DND-41 (cell line): ENCODE results near the gene PSMD13.
A peak's percentile ranks its signal among the peaks of the same experiment; 100 is the strongest.

ENCODE experiments used
- ATAC-seq: fragments of 200-7000 bp; cut with Tn5 transposase; 3 replicates; pipeline ENCODE4 v1.9.1; 2021; ENCODE audit warnings: low read depth; ENCODE audit not compliant: insufficient read depth
- DNase-seq: peaks from one replicate; pipeline ENCODE4 v3.0.0-alpha.2; 2020
- H2AFZ ChIP-seq: 2 replicates; pipeline ENCODE4 v1.6.0; 2012; ENCODE audit warnings: low read depth, low read length
- H3K27ac ChIP-seq: 2 replicates; pipeline ENCODE4 v1.5.1; 2012; ENCODE audit warnings: low read length, inconsistent platforms
- H3K27me3 ChIP-seq: fragments of 200-600 bp; sonication (generic); 2 replicates; pipeline ENCODE4 v1.6.0; 2012; ENCODE audit warnings: low read length, mild to moderate bottlenecking, inconsistent platforms; ENCODE audit not compliant: insufficient read depth, poor library complexity
- H3K36me3 ChIP-seq: 2 replicates; pipeline ENCODE4 v1.5.1; 2012; ENCODE audit warnings: low read length, inconsistent platforms; ENCODE audit not compliant: insufficient read depth
- H3K4me1 ChIP-seq: 2 replicates; pipeline ENCODE4 v1.5.1; 2012; ENCODE audit warnings: mild to moderate bottlenecking, low read length; ENCODE audit not compliant: insufficient read depth
- H3K4me2 ChIP-seq: 2 replicates; pipeline ENCODE4 v1.6.0; 2012; ENCODE audit warnings: mild to moderate bottlenecking, moderate library complexity, low read length, inconsistent platforms; ENCODE audit not compliant: insufficient read depth
- H3K4me3 ChIP-seq, 2 experiments: fragments of 200-600 bp in 1 of 2; shearing (Covaris generic) in 1 of 2; 2 replicates each; pipeline ENCODE4 v1.5.1; 2012 to 2016; ENCODE audit warnings: inconsistent platforms in 2 of 2, low read length in 2 of 2, mild to moderate bottlenecking in 2 of 2, low read depth in 1 of 2, moderate library complexity in 1 of 2
- H3K79me2 ChIP-seq: 2 replicates; pipeline ENCODE4 v1.6.0; 2012; ENCODE audit warnings: low read length, inconsistent platforms; ENCODE audit not compliant: insufficient read depth
- H3K9ac ChIP-seq: 2 replicates; pipeline ENCODE4 v1.6.0; 2012; ENCODE audit warnings: low read depth, mild to moderate bottlenecking, inconsistent platforms, low read length, moderate library complexity
- H3K9me3 ChIP-seq: 2 replicates; pipeline ENCODE4 v1.5.1; 2012; ENCODE audit warnings: low read length, moderate library complexity, mild to moderate bottlenecking, inconsistent platforms; ENCODE audit not compliant: insufficient read depth, severe bottlenecking
- H4K20me1 ChIP-seq: 2 replicates; pipeline ENCODE4 v1.6.0; 2012; ENCODE audit warnings: low read length; ENCODE audit not compliant: insufficient read depth
- CTCF ChIP-seq: IDR thresholded peaks from 2 replicates; pipeline ENCODE4 v1.5.1; 2012; ENCODE audit warnings: borderline replicate concordance, low read length, moderate library complexity, mild to moderate bottlenecking; ENCODE audit not compliant: poor library complexity, severe bottlenecking; ENCODE audit errors: extremely low read depth
- EZH2 ChIP-seq: IDR thresholded peaks from 3 replicates; pipeline ENCODE4 v1.6.1; 2012; ENCODE audit warnings: borderline replicate concordance, low read depth, mild to moderate bottlenecking, moderate library complexity, low read length, inconsistent platforms; ENCODE audit not compliant: severe bottlenecking

Gene PSMD13

GRCh38 chr11:213111-213510 is 23.7 kb upstream of the PSMD13 start:
- Histone ChIP-seq H3K27ac (peak overlapping the region; percentile 29; the same call in 1 of the 2 replicates), H3K27me3 (no peaks in the 10 kb centered on the region), H4K20me1 (peaks cover 51% of the 10 kb centered on the region), H3K36me3 (peaks cover 75% of the 10 kb centered on the region), H3K9ac (no peak overlapping the region), H3K4me2 (no peak overlapping the region), H3K9me3 (no peaks in the 10 kb centered on the region), H3K79me2 (peaks cover 32% of the 10 kb centered on the region), H2AFZ (no peak overlapping the region), H3K4me3 (no peak overlapping the region), H3K4me1 (peaks cover 30% of the 10 kb centered on the region)
- TF ChIP-seq CTCF = no peak
- no peak for TF ChIP-seq EZH2
- ATAC-seq = peak; percentile 9; the same call in 1 of the 3 replicates
- peak; percentile 47 for DNase-seq

- Histone ChIP-seq H3K79me2 (peaks cover 23% of the 10 kb centered on the region), H3K27ac (no peak overlapping the region), H3K4me3 (no peak overlapping the region), H2AFZ (no peak overlapping the region), H3K4me1 (peaks cover 29% of the 10 kb centered on the region), H3K36me3 (peaks cover 73% of the 10 kb centered on the region), H3K9me3 (no peaks in the 10 kb centered on the region), H3K9ac (no peak overlapping the region), H3K4me2 (no peak overlapping the region), H4K20me1 (peaks cover 49% of the 10 kb centered on the region), H3K27me3 (no peaks in the 10 kb centered on the region)
- TF ChIP-seq CTCF = no peak
- TF ChIP-seq EZH2 = no peak
- DNase-seq (no peak), ATAC-seq (no peak)
Measured at GRCh38 chr11:214083-214482, 22.7 kb upstream of the PSMD13 start.

GRCh38 chr11:215581-216037 is 21.2 kb upstream of the PSMD13 start:
- Histone ChIP-seq H3K79me2 (peaks cover 8% of the 10 kb centered on the region; the same call in 1 of the 2 replicates), H2AFZ (no peak overlapping the region), H4K20me1 (peaks cover 34% of the 10 kb centered on the region), H3K9ac (no peak overlapping the region), H3K4me3 (no peak overlapping the region), H3K36me3 (peaks cover 58% of the 10 kb centered on the region), H3K27ac (no peak overlapping the region), H3K4me1 (peaks cover 14% of the 10 kb centered on the region), H3K27me3 (no peaks in the 10 kb centered on the region), H3K4me2 (no peak overlapping the region), H3K9me3 (no peaks in the 10 kb centered on the region)
- DNase-seq = no peak
- 0 out of 3 replicates have a peak, but pooled peaks have one; percentile 8 for ATAC-seq
- TF ChIP-seq EZH2 (no peak), CTCF (no peak)
